ENCODE results near the gene INSL3.

GRCh38 chr19:17796013-17796837, 25.1 kb downstream of the INSL3 start:
- TF ChIP-seq CTCF (IDR thresholded peaks at IDR 0.05; ENCODE audit: extremely low read depth in 1 of 2, insufficient read depth in 1 of 2, low read depth in 1 of 2, low read length in 2 of 2), result no peak
- no peak for TF ChIP-seq JUN (IDR thresholded peaks at IDR 0.05; ENCODE audit: borderline replicate concordance, insufficient read depth, insufficient read length, low read depth)
- TF ChIP-seq POLR2A (IDR thresholded peaks at IDR 0.05; ENCODE audit: low read depth, low read length), result no peak
- TF ChIP-seq POLR2AphosphoS5 (IDR thresholded peaks at IDR 0.05; ENCODE audit: insufficient read depth, low read depth, low read length), result no peak
- TF ChIP-seq EZH2 (IDR thresholded peaks at IDR 0.05; ENCODE audit: borderline replicate concordance, low read depth, low read length, severe bottlenecking), result no peak
- TF ChIP-seq MYC (IDR thresholded peaks at IDR 0.05; ENCODE audit: low read depth, low read length), result no peak
- no peak for TF ChIP-seq MAX (IDR thresholded peaks at IDR 0.05; ENCODE audit: insufficient read depth, insufficient read length)
- TF ChIP-seq GATA2 (IDR thresholded peaks at IDR 0.05; ENCODE audit: insufficient read depth, insufficient read length, low read depth, low read length), result no peak
- no peak for TF ChIP-seq FOS (IDR thresholded peaks at IDR 0.05; ENCODE audit: borderline replicate concordance, insufficient read depth, low read length)
